HG03378 (cell line): ENCODE results near the gene BCL3.

Experiments
- ATAC-seq: cut with Tn5 transposase; IDR thresholded peaks from one replicate; pipeline ENCODE4 v1.9.1; 2021; ENCODE audit warnings: mild to moderate bottlenecking, moderate library complexity; ENCODE audit not compliant: unreplicated experiment

Gene BCL3

GRCh38 chr19:44783545-44783944 is 35.0 kb downstream of the BCL3 start:
- ATAC-seq: no peak

GRCh38 chr19:44785271-44785670 is 36.8 kb downstream of the BCL3 start:
- no peak for ATAC-seq

DNA sequence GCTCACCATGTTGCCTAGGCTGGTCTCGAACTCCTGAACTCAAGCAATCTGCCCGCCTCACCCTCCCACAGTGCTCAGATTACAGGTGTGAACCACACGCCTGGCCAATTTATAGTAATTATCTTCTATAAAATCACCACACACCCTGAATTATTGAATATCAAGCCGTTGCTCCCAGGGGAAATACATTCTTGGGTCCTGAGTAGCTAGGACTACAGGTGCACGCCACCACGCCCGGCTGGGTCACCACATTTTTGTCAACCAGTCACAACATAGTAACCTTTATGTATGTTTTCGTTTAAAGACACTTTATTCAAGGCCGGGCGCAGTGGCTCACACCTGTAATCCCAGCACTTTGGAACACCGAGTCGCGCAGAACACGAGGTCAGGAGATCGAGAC is 37.5 kb downstream of the BCL3 start:
- no peak for ATAC-seq

- ATAC-seq: no peak
These were observed 40.5 kb downstream of the BCL3 start for GRCh38 chr19:44788971-44789370.

GRCh38 chr19:44789943-44790483 is 41.5 kb downstream of the BCL3 start:
- no peak for ATAC-seq

DNA sequence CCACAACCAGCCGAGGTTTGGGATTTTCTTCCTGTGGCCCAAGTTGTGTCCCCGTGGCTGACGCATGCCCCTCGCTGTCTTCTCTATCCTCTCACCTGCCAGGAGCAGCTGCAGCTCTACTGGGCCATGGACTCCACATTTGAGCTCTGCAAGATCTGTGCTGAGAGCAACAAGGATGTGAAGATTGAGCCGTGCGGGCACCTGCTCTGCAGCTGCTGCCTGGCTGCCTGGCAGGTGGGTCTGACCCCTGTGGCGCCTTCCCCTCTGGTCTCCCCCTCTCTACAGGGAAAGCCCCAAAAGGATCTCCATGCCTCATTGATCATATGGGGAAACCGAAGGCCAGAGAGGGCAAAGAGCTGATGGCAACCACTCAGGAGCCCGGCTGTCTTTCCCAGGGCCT is 43.8 kb downstream of the BCL3 start:
- ATAC-seq: no peak

GRCh38 chr19:44794610-44795009 is 46.1 kb downstream of the BCL3 start:
- ATAC-seq: no peak

- ATAC-seq: no peak
These were observed 47.0 kb downstream of the BCL3 start for GRCh38 chr19:44795398-44795987.

DNA sequence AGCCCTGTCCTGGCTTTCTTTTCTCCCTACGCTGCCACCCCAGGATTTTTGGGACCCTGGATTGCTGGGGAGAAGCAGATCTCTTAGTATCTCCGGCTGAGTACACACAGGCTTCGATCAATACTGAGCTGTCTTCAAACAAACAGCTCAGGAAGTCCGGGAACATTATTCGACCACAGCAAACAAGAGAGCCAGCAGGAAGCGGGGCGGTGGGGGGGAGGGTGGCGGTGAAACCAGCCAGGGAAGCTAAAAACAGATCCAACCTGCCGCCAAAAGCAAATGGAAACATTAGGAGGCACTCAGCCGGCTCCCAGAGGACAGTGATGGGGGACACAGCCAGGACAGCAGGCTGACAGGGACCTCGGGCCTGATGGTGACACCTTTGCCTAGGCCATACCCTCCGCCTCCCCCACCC is 48.2 kb downstream of the BCL3 start:
- no peak for ATAC-seq

GRCh38 chr19:44799627-44800346 is 51.3 kb downstream of the BCL3 start:
- no peak for ATAC-seq

GRCh38 chr19:44800461-44800860 is 52.0 kb downstream of the BCL3 start:
- no peak for ATAC-seq

- no peak for ATAC-seq
These were observed 55.2 kb downstream of the BCL3 start for GRCh38 chr19:44803442-44804428.

DNA sequence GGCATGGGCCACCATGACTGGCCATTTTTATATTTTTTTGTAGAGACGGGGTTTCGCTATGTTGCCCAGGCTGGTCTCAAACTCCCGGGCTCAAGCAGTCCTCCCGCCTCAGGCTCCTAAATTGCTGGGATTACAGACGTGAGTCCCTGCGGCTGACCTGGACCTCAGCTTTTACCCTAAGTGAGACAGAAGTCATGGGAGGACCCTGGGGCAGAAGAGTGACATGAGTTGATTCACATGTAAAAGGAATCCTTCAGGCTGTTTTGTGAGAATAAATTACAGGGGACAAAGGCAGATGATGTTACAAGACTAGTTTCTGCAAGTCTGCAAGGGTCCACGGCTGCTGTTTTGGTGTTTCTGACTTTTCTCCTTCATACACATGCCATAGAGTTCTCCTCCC is 57.8 kb downstream of the BCL3 start:
- no peak for ATAC-seq

DNA sequence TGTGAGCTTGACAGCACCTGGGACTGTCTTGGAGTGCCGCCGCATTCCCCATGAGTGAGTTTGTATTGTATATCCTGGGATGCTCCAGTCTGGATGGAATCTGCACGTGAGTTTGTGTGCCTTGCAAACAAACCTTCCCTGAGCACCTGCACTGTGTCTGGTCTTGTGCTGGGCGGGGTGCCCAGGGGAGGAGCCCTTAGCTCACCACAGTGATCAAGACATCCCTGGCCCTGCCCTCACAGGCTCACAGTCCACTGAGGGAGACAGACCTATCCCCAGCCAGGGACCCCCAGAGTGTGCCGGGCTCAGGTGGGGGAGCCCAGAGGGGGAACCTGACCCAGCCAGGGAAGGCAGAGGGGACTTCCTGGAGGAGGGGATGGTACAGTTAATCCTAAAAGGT is 58.7 kb downstream of the BCL3 start:
- no peak for ATAC-seq

DNA sequence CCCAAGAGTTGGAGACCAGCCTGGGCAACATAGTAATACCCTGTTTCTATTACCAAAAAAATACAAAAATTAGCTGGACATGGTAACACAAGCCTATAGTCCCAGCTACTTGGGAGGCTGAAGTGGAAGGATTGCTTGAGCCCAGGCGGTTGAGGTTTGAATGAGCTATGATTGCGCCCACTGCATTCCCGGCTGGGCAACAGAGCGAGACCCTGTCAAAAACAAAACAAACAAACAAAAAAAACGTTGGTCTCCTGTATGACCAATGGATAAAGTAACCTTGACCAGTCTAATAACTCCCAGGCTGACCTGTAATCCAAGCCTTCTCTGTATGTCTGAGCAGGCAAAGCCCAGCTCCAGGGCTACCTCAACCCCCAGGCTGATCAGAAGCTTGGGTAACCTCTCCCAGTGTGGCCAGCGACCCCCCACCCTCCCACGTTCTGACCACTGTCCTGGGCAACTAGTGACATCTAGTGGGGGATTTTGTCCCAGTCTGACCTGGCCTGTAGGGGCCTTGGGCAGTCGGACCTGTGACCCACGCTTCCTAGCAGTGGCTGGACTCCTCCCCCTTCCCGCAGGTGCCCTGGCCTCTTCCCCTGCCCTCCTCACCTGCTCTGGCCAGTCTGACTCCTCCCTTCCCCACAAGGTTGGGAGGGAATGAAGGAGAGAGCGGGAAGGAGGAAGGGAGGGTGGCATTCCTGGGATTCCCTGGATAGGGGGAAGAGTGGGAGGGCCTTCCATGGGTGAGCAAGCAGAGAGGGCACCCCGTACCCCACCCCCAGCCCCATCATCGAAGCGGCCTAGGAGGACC is 59.3 kb downstream of the BCL3 start:
- no peak for ATAC-seq

- no peak for ATAC-seq
These were observed 60.2 kb downstream of the BCL3 start, which contains the start of gene BCAM for GRCh38 chr19:44808463-44809371. Gene BCAM (plus strand): TSS chr19:44809103. CDS start chr19:44809125, 22 bp downstream.
